Measurements from ENCODE around the gene TM4SF1.

- no peak for TF ChIP-seq CTCF (IDR thresholded peaks at IDR 0.05; ENCODE audit: low read length)
- no peak for TF ChIP-seq EZH2 (optimal IDR thresholded peaks at IDR 0.05; ENCODE audit: low read depth, low read length)
- TF ChIP-seq EZH2phosphoT487 (IDR thresholded peaks at IDR 0.05; ENCODE audit: low read length): no peak
Measured at GRCh38 chr3:149371001-149371722, 6.3 kb downstream of the TM4SF1 start.

All from MM.1S (cell line).